ENCODE results near the gene CYP26C1. TPM values are rescaled to one million over a fixed set of nuclear protein-coding genes. Genes with fewer than 3 reads are reported as not detected.

The CYP26C1 gene, protein sequence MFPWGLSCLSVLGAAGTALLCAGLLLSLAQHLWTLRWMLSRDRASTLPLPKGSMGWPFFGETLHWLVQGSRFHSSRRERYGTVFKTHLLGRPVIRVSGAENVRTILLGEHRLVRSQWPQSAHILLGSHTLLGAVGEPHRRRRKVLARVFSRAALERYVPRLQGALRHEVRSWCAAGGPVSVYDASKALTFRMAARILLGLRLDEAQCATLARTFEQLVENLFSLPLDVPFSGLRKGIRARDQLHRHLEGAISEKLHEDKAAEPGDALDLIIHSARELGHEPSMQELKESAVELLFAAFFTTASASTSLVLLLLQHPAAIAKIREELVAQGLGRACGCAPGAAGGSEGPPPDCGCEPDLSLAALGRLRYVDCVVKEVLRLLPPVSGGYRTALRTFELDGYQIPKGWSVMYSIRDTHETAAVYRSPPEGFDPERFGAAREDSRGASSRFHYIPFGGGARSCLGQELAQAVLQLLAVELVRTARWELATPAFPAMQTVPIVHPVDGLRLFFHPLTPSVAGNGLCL
- total RNA-seq = not detected

GRCh38 chr10:93059975-93060886, at the start of gene CYP26C1:
TSS of gene CYP26C1 (plus strand) at chr10:93060798. CDS start at chr10:93061264, 466 bp downstream.
- H3K4me3 ChIP-seq = no peak within 1 kb of the TSS
- TF ChIP-seq, protein P1, sequence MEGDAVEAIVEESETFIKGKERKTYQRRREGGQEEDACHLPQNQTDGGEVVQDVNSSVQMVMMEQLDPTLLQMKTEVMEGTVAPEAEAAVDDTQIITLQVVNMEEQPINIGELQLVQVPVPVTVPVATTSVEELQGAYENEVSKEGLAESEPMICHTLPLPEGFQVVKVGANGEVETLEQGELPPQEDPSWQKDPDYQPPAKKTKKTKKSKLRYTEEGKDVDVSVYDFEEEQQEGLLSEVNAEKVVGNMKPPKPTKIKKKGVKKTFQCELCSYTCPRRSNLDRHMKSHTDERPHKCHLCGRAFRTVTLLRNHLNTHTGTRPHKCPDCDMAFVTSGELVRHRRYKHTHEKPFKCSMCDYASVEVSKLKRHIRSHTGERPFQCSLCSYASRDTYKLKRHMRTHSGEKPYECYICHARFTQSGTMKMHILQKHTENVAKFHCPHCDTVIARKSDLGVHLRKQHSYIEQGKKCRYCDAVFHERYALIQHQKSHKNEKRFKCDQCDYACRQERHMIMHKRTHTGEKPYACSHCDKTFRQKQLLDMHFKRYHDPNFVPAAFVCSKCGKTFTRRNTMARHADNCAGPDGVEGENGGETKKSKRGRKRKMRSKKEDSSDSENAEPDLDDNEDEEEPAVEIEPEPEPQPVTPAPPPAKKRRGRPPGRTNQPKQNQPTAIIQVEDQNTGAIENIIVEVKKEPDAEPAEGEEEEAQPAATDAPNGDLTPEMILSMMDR (IDR thresholded peaks at IDR 0.05 in 4 of 5, conservative IDR thresholded peaks at IDR 0.05 in 1 of 5) = no peak
- TF ChIP-seq POLR2A (IDR thresholded peaks at IDR 0.05) = no peak
- ATAC-seq = no peak

GRCh38 chr10:93015722-93016121, 44.9 kb upstream of the CYP26C1 start:
- in situ Hi-C loops (cut with MboI; ENCODE audit: low sequenced_read_pairs in 4 of 4) (no loop called here), intact Hi-C loops (cut with DNase I; ENCODE audit: low total_unique reads) (no loop called here)
- H3K27me3 ChIP-seq = no peaks in the 10 kb centered on the region
- ATAC-seq (no peak), DNase-seq (no peak)
- TF ChIP-seq, protein P1 (IDR thresholded peaks at IDR 0.05 in 4 of 5, conservative IDR thresholded peaks at IDR 0.05 in 1 of 5) = no peak
- TF ChIP-seq POLR2A (IDR thresholded peaks at IDR 0.05) = no peak
- H3K36me3 ChIP-seq = peaks cover 2 to 22% of the 10 kb centered on the region in 2 donors
- no peaks in the 10 kb centered on the region for H3K9me3 ChIP-seq
- no peaks in the 10 kb centered on the region for H3K4me1 ChIP-seq
- no peak overlapping the region for H3K4me3 ChIP-seq
- H3K27ac ChIP-seq = no peak overlapping the region

More at GRCh38 chr10:93059975-93060886, at the start of gene CYP26C1:
- Histone ChIP-seq H3K9me3 (no peaks in the 10 kb centered on the region), H3K27ac (no peak within 1 kb of the TSS), H3K36me3 (peaks cover 0 to 5% of the 10 kb centered on the region in 2 donors), H3K4me1 (peaks cover 0 to 3% of the 10 kb centered on the region in 2 donors), H3K27me3 (peaks cover 4 to 8% (median 6%) of the 10 kb centered on the region in 3 donors)
- intact Hi-C loops (cut with DNase I; ENCODE audit: low total_unique reads) (no loop called here), in situ Hi-C loops (cut with MboI; ENCODE audit: low sequenced_read_pairs in 4 of 4) (no loop called here)
- DNase-seq = no peak

GRCh38 chr10:93023013-93023650, 37.5 kb upstream of the CYP26C1 start:
- TF ChIP-seq, protein P1 (IDR thresholded peaks at IDR 0.05 in 4 of 5, conservative IDR thresholded peaks at IDR 0.05 in 1 of 5) = no peak
- no peak for TF ChIP-seq POLR2A (IDR thresholded peaks at IDR 0.05)
- DNase-seq = no peak
- intact Hi-C loops (cut with DNase I; ENCODE audit: low total_unique reads) (no loop called here), in situ Hi-C loops (cut with MboI; ENCODE audit: low sequenced_read_pairs in 4 of 4) (no loop called here)
- no peak overlapping the region for H3K27ac ChIP-seq
- H3K4me3 ChIP-seq = no peak overlapping the region
- peaks cover 2 to 34% of the 10 kb centered on the region in 2 donors for H3K36me3 ChIP-seq
- no peaks in the 10 kb centered on the region for H3K4me1 ChIP-seq
- H3K9me3 ChIP-seq = no peaks in the 10 kb centered on the region
- ATAC-seq = no peak
- no peaks in the 10 kb centered on the region for H3K27me3 ChIP-seq

- intact Hi-C loops (cut with DNase I; ENCODE audit: low total_unique reads) (no loop called here), in situ Hi-C loops (cut with MboI; ENCODE audit: low sequenced_read_pairs in 4 of 4) (no loop called here)
- Histone ChIP-seq H3K4me1 (no peaks in the 10 kb centered on the region), H3K36me3 (peaks cover 0 to 26% of the 10 kb centered on the region in 2 donors), H3K4me3 (no peak overlapping the region), H3K27me3 (no peaks in the 10 kb centered on the region), H3K9me3 (no peaks in the 10 kb centered on the region), H3K27ac (no peak overlapping the region)
- DNase-seq (no peak), ATAC-seq (no peak)
- TF ChIP-seq, protein P1 (IDR thresholded peaks at IDR 0.05 in 4 of 5, conservative IDR thresholded peaks at IDR 0.05 in 1 of 5) = no peak
- no peak for TF ChIP-seq POLR2A (IDR thresholded peaks at IDR 0.05)
These were observed 34.5 kb upstream of the CYP26C1 start for GRCh38 chr10:93026072-93026471.
